Activated T-cell treated with anti-CD3 and anti-CD28 coated beads, Interleukin-2, amount 50 U/mL, for 48 hours (primary cell): Measurements from ENCODE around the gene PFN1.

ENCODE experiments used
- DNase-seq, 2 experiments: peaks; one replicate each; pipeline ENCODE4 v3.0.0-alpha.2; 2020

PFN1 gene

DNA sequence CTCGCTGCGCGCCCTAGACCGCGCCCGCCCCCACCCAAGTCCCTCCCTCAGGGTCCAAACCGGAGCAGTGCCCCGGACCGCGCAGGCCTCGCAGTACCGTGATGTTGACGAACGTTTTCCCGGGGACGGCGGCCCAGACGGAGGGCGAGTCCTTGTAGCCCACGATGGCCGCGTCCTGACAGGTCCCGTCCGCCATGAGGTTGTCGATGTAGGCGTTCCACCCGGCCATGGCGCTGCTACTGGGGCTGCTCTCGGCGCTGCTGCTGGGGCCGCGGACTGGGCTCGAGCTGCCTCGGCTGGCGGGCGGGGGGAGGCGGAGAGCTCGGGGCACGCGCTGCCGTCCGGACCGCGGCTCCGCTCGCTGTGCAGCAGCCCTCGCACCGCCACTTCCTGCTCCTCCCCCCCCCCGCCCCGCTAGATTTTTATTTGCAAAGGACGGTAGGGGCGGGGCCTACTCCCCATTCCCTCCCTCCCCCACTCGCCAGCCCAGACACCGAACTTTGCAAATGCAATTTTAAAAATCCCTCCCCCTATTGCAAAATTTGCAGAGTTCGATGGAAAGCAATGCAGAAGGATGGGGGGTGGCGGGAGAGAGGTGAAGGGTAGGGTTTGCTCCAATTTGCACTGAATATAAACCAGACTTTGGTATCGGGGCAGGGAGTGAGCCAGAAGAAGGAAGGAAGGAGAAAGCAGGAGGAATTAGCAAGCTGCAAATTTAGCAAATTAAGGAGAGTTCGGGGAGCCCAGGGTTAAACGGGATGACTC, at the start of gene PFN1:
Gene PFN1 (minus strand): TSS at position 365 of the 765 bp plus-strand sequence. CDS start 136 bp downstream, at position 229.
- peak; percentile 89 to 94 for DNase-seq

GRCh38 chr17:4997302-4998026, 49.1 kb upstream of the PFN1 start, which contains the start of the genes INCA1 and KIF1C:
Gene INCA1, minus strand, starts transcription at chr17:4997522. Its CDS starts 3,085 bp downstream, at chr17:4994437.
Gene KIF1C, plus strand, starts transcription at chr17:4997950. Its CDS starts 2,297 bp downstream, at chr17:5000247.
- DNase-seq, result peak; percentile 94 to 96

DNA sequence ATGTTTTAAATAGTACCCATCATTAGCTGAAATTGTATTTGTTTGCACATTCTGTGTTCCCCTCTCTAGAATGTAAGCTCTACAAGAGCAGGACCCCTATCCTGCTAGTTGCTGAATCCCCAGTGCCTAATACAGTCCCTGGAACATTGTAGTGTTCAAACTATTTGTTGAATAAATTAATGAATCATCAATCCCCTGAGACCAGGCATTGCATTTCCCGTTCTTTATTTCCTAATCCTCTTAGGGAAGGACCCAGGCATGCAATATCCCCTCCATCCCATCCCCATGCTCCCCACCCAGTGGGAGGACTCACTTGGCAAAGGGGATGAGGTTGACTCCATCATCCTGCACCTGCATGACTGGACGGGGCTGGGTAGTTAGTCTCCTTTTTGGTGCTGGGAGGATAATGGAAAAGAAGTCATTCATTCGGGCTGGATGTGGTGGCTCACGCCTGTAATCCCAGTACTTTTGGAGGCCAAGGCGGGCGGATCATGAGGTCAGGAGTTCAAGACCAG, 45.8 kb upstream of the PFN1 start:
- no peak for DNase-seq

- DNase-seq, result peak in 1 of 2 experiments; percentile 49
Observed at GRCh38 chr17:4987767-4988567, 39.6 kb upstream of the PFN1 start.

GRCh38 chr17:4986951-4987766, 38.8 kb upstream of the PFN1 start, which contains the start of gene CAMTA2:
Gene CAMTA2, minus strand, starts transcription at chr17:4987675. Its CDS starts 1,453 bp downstream, at chr17:4986222.
- DNase-seq, result peak; percentile 89 to 92

DNA sequence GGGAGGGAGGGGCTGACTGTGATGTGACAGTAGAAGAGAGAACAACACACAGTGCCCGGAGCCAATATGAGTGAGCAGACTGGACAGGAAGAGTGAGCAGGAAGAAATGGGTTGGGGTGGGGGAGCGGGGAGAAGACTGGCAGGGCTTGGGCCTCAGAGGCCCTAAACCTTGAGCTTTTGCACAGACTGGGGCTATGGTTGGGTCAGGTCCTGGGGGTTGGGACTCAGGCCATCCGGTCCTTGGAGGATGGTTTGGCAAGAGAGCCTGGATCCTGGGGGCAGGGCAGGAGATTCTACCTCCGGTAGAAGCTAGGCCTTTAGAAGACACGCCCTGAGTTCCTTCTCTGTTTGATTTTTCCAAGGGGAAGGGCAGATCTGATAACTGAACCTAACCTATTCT, 38.1 kb upstream of the PFN1 start:
- DNase-seq, result no peak

DNA sequence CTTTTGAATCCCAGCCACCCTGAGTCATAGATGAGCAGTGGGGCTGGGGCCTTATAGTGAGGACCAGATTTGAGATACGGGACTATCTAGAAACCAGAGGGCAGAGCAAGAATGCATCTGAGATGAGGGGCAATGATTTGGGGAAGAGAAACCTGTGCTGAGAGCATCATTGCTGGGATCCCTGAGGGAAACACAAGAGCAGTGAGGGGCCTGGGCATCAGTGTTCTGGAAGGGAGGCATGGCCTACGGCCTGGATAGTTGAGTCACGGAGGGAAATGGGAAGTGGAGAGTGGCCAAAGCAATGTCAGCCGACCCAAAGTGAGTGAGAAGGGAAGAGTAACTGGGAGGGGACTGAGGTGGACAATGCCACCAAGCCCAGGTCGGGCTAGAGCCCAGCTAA, 34.0 kb upstream of the PFN1 start:
- DNase-seq, result no peak

GRCh38 chr17:4980644-4981216, 32.4 kb upstream of the PFN1 start:
- peak; percentile 43 to 56 for DNase-seq

- DNase-seq, result no peak
Observed at GRCh38 chr17:4978726-4979125, 30.4 kb upstream of the PFN1 start.

GRCh38 chr17:4974115-4974670, 25.9 kb upstream of the PFN1 start:
- no peak for DNase-seq

DNA sequence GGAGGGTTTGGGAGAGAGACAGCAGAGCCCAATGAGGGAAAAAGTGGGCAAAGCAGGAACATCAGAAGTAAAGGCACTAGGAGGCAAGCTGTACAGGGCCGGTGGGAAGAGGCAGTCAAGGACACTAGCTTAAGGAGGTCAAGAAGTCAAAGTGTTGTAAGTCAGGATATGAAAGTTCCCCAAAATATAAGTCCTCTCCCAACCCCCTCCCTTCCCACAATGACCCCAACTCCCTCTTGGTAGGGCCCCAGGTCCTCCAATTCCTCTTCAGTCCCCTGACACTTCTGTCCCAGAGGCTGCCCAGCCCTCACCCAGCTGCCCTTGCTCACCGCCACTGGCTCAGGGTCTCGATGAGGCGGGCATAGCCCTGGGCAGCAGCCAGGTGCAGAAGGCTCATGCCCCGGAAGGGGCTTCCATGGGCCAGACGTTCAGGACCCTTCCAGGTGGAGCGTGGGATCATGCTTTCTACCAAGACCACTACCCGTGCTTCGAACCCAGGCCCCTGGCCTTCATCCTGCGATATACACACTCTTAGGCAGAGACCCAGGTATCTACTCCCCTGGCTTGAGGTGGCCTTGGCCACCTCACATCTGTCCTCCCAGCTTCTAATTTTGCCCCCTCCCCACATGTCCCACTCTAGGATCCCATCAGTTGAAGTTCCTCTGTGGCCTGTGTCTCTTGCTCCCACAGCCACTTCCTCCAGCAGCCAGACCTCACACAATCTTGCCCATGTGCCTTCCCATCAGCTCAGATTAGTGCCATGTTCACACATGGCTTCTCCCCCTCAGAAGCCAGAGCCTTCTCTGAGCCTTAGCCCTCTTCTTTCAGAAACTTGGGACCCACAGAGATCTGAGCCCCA, 25.2 kb upstream of the PFN1 start:
- no peak for DNase-seq

- DNase-seq, result no peak
Observed at GRCh38 chr17:4972752-4973151, 24.4 kb upstream of the PFN1 start.

- no peak for DNase-seq
Observed at GRCh38 chr17:4972322-4972721, 24.0 kb upstream of the PFN1 start.

DNA sequence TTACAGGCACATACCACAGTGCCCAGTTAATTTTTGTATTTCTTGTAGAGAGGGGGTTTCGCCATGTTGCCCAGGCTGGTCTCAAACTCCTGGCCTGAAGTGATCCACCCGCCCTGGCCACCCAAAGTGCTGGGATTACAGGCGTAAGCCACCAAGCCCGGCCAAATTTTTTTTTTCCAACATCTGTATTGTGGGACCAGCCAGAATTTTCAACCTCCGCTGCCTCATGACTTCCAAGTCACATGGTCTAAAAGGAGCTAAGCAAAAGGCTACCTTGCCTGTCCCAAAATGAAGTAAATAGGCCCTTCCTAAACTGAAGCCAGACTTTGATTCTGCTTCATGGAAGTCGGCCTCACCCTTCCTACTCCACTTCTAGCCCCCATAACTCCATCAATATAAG, 23.5 kb upstream of the PFN1 start:
- DNase-seq, result no peak

GRCh38 chr17:4970273-4970672, 21.9 kb upstream of the PFN1 start:
- no peak for DNase-seq

GRCh38 chr17:4969551-4970173, 21.3 kb upstream of the PFN1 start:
- peak in 1 of 2 experiments; percentile 76 for DNase-seq

GRCh38 chr17:4969047-4969550, 20.8 kb upstream of the PFN1 start:
- DNase-seq, result peak in 1 of 2 experiments; percentile 79

- peak; percentile 65 to 66 for DNase-seq
Observed at GRCh38 chr17:4968486-4969046, 20.2 kb upstream of the PFN1 start.
